Measurements from ENCODE around the gene RERE. TPM values are rescaled to one million over a fixed set of nuclear protein-coding genes. Genes with fewer than 3 reads are reported as not detected.

The RERE gene
- total RNA-seq, 6 experiments from 2014 or later, result 36.5 to 41.6 (median 37.5) TPM

DNA sequence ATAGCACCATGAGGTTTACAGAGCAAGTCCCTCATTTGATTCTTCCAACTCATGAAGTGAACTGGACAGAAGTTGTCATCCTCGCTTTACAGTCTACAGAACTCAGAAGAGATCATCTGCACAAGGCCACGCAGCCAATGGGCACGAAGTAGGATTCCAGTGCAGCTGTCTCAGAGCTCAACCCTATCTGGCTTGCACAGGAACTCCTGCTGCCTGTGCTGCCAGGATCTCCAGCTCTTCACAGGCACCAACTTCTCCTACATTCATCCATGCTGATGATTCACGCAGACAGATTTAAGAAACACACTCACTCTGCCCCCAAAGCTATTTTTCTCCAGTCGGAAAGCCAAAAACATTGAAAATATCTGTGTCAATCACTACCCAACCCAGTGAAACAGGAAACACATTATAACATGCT, 157.0 kb downstream of the RERE start:
- H3K36me3 Mint-ChIP-seq (ENCODE audit: low read depth), result peaks cover 9% of the 10 kb centered on the region; the same call in 1 of the 2 replicates
- peak; percentile 93 for DNase-seq
- H3K27ac Mint-ChIP-seq, result no peak overlapping the region
- H3K4me3 Mint-ChIP-seq, result no peak overlapping the region
- no peak for TF ChIP-seq CTCF (IDR thresholded peaks at IDR 0.05)
- no peaks in the 10 kb centered on the region for H3K9me3 Mint-ChIP-seq
- peaks cover 6% of the 10 kb centered on the region; the same call in 1 of the 2 replicates for H3K4me1 Mint-ChIP-seq (ENCODE audit: low read depth)
- H3K27me3 Mint-ChIP-seq (ENCODE audit: insufficient read depth), result no peaks in the 10 kb centered on the region

DNA sequence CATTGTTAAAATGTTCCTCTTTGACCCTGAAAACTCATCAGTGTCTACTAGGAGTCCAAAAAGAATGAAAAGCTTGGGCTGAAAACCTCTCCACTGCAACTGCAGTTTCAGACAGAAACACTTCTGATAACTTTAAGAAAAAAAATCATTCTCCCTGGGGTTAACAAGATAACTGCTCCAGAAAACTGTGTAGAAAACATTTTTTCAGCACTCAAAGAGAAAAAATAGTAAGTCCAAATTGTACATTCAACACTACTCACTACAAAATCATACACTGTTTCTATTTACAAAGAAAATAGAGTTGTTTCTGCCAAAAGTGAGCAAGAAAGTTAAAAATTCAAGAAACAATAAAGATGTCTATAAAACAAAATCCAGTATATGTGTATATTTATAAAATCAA, 157.8 kb downstream of the RERE start:
- Mint-ChIP-seq H3K27ac (peak overlapping the region; percentile 47), H3K27me3 (ENCODE audit: insufficient read depth) (no peaks in the 10 kb centered on the region), H3K36me3 (ENCODE audit: low read depth) (peaks cover 10% of the 10 kb centered on the region; the same call in 1 of the 2 replicates), H3K9me3 (no peaks in the 10 kb centered on the region), H3K4me1 (ENCODE audit: low read depth) (peaks cover 6% of the 10 kb centered on the region; the same call in 1 of the 2 replicates), H3K4me3 (0 out of 2 replicates have a peak overlapping the region, but pooled peaks have one; percentile 31)
- no peak for TF ChIP-seq CTCF (IDR thresholded peaks at IDR 0.05)
- DNase-seq, result no peak

DNA sequence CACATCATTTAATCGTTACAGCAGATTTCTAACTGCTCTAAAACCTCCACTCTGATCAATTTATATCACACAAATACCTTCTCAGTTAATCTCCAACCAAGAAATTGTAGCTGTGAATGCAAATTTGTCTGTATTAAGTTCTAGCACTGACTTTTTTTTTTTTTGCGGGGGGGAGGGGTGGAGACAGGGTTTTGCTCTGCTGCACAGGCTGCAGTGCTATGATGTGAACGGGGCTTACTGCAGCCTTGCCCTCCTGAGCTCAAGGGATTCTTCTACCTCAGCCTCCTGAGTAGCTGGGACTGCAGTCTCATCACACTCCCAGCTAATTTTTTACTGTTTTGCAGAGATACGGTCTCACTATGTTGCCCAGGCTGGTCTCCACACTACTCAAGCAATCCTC, 163.6 kb downstream of the RERE start:
- DNase-seq, result no peak

DNA sequence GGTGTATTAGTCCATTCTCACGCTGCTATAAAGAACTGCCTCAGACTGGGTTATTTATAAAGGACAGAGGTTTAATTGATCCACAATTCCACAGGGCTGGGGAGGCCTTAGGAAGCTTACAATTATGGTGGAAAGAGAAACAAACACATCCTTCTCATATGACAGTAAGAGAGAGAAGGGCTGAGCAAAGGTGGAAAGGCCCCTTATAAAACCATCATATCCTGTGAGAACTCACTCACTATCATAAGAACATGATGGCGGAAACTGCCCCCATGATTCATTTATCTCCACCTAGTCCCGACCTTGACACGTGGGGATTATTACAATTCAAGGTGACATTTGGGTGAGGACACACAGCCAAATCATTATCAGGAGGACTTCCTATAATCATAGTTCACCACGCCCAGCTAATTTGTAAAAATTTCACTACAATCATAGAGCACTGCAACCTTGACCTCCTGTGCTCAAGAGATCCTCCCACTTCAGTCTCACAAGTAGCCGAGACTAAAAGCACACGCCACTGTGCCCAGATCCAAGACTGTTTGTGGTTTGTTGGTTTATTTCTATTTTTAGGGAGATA, 164.9 kb downstream of the RERE start:
- no peak for DNase-seq
- Mint-ChIP-seq H3K4me3 (no peak overlapping the region), H3K27ac (peak overlapping the region; percentile 15; the same call in 1 of the 2 replicates), H3K36me3 (ENCODE audit: low read depth) (peaks cover 10% of the 10 kb centered on the region; the same call in 1 of the 2 replicates), H3K27me3 (ENCODE audit: insufficient read depth) (no peaks in the 10 kb centered on the region; the same call in 1 of the 2 replicates), H3K4me1 (ENCODE audit: low read depth) (peaks cover 33% of the 10 kb centered on the region), H3K9me3 (no peaks in the 10 kb centered on the region)
- no peak for TF ChIP-seq CTCF (IDR thresholded peaks at IDR 0.05)

More for the DNA sequence above, 163.6 kb downstream of the RERE start:
- Mint-ChIP-seq H3K27ac (no peak overlapping the region), H3K36me3 (ENCODE audit: low read depth) (peaks cover 10% of the 10 kb centered on the region; the same call in 1 of the 2 replicates), H3K9me3 (no peaks in the 10 kb centered on the region), H3K4me1 (ENCODE audit: low read depth) (peaks cover 26% of the 10 kb centered on the region), H3K27me3 (ENCODE audit: insufficient read depth) (no peaks in the 10 kb centered on the region; the same call in 1 of the 2 replicates), H3K4me3 (no peak overlapping the region)
- no peak for TF ChIP-seq CTCF (IDR thresholded peaks at IDR 0.05)

GRCh38 chr1:8651962-8652361, 165.5 kb downstream of the RERE start:
- peaks cover 10% of the 10 kb centered on the region; the same call in 1 of the 2 replicates for H3K36me3 Mint-ChIP-seq (ENCODE audit: low read depth)
- DNase-seq, result no peak
- H3K4me3 Mint-ChIP-seq, result no peak overlapping the region; the same call in 1 of the 2 replicates
- no peaks in the 10 kb centered on the region for H3K9me3 Mint-ChIP-seq
- peak overlapping the region; percentile 15; the same call in 1 of the 2 replicates for H3K27ac Mint-ChIP-seq
- TF ChIP-seq CTCF (IDR thresholded peaks at IDR 0.05), result no peak
- H3K4me1 Mint-ChIP-seq (ENCODE audit: low read depth), result peaks cover 39% of the 10 kb centered on the region
- H3K27me3 Mint-ChIP-seq (ENCODE audit: insufficient read depth), result no peaks in the 10 kb centered on the region; the same call in 1 of the 2 replicates

Measured in HFFc6 (cell line).